H9 (cell line): ENCODE measurements around the gene EIF4H. TPM values are rescaled to one million over a fixed set of nuclear protein-coding genes. Genes with fewer than 3 reads are reported as not detected.

Experiments used
- DNase-seq: peaks from one replicate; pipeline ENCODE4 v3.0.0-alpha.2; 2017
- H2AFZ ChIP-seq: one replicate; pipeline ENCODE4 v1.6.1; 2013; ENCODE audit warnings: mild to moderate bottlenecking, low read length, control low read depth, moderate library complexity
- H2AK5ac ChIP-seq: 2 replicates; pipeline ENCODE4 v1.6.1; 2013; ENCODE audit warnings: low read length, control low read depth, mixed read lengths; ENCODE audit not compliant: insufficient read length
- H2BK120ac ChIP-seq: one replicate; pipeline ENCODE4 v1.6.1; 2013; ENCODE audit warnings: low read depth, mild to moderate bottlenecking, low read length, control low read depth, inconsistent platforms; ENCODE audit not compliant: poor library complexity, severe bottlenecking
- H2BK12ac ChIP-seq: 2 replicates; pipeline ENCODE4 v1.6.1; 2013; ENCODE audit warnings: low read length, control low read depth, mixed read lengths, low read depth; ENCODE audit not compliant: insufficient read length
- H2BK15ac ChIP-seq: 2 replicates; pipeline ENCODE4 v1.6.1; 2013; ENCODE audit warnings: low read depth, low read length, control low read depth
- H2BK20ac ChIP-seq: one replicate; pipeline ENCODE4 v1.6.1; 2013; ENCODE audit warnings: low read depth, mild to moderate bottlenecking, low read length, control low read depth, inconsistent platforms; ENCODE audit not compliant: poor library complexity, severe bottlenecking
- H2BK5ac ChIP-seq: 2 replicates; pipeline ENCODE4 v1.6.1; 2013; ENCODE audit warnings: low read length, control low read depth, mixed read lengths; ENCODE audit not compliant: insufficient read length
- H3K14ac ChIP-seq: 2 replicates; pipeline ENCODE4 v1.6.1; 2013; ENCODE audit warnings: low read length, control low read depth; ENCODE audit not compliant: insufficient read depth
- H3K18ac ChIP-seq: 2 replicates; pipeline ENCODE4 v1.6.1; 2013; ENCODE audit warnings: low read depth, mild to moderate bottlenecking, mixed read lengths, low read length, control low read depth; ENCODE audit not compliant: insufficient read length
- H3K23ac ChIP-seq: 2 replicates; pipeline ENCODE4 v1.6.1; 2013; ENCODE audit warnings: low read length, control low read depth, mixed read lengths, low read depth; ENCODE audit not compliant: insufficient read length
- H3K23me2 ChIP-seq: 2 replicates; pipeline ENCODE4 v1.6.1; 2013; ENCODE audit warnings: low read depth, mild to moderate bottlenecking, mixed read lengths, low read length, control low read depth; ENCODE audit not compliant: insufficient read length, poor library complexity, severe bottlenecking
- H3K27ac ChIP-seq: 2 replicates; pipeline ENCODE4 v1.5.1; 2013; ENCODE audit warnings: low read length, control low read depth, mixed read lengths, low read depth; ENCODE audit not compliant: insufficient read length
- H3K27me3 ChIP-seq: 2 replicates; pipeline ENCODE4 v1.6.1; 2013; ENCODE audit warnings: low read length, control low read depth, inconsistent platforms; ENCODE audit not compliant: insufficient read depth
- H3K4ac ChIP-seq: 2 replicates; pipeline ENCODE4 v1.6.1; 2013; ENCODE audit warnings: low read depth, mild to moderate bottlenecking, control low read depth, inconsistent platforms, low read length, moderate library complexity
- H3K4me1 ChIP-seq: 2 replicates; pipeline ENCODE4 v1.6.1; 2013; ENCODE audit warnings: low read length, control low read depth, inconsistent platforms; ENCODE audit not compliant: insufficient read depth
- H3K4me2 ChIP-seq: 2 replicates; pipeline ENCODE4 v1.6.1; 2013; ENCODE audit warnings: low read length, control low read depth, mixed read lengths; ENCODE audit not compliant: insufficient read length, insufficient read depth
- H3K56ac ChIP-seq: 2 replicates; pipeline ENCODE4 v1.6.1; 2013; ENCODE audit warnings: low read depth, mild to moderate bottlenecking, mixed read lengths, low read length, control low read depth; ENCODE audit not compliant: insufficient read length
- H3K79me1 ChIP-seq: 2 replicates; pipeline ENCODE4 v1.6.1; 2013; ENCODE audit warnings: low read depth, mild to moderate bottlenecking, moderate library complexity, low read length, control low read depth, inconsistent platforms; ENCODE audit not compliant: insufficient read depth, poor library complexity, severe bottlenecking
- H3K79me2 ChIP-seq: 2 replicates; pipeline ENCODE4 v1.6.1; 2013; ENCODE audit warnings: low read length, control low read depth, inconsistent platforms; ENCODE audit not compliant: insufficient read depth
- H3K9ac ChIP-seq: 2 replicates; pipeline ENCODE4 v1.6.1; 2013; ENCODE audit warnings: low read length, control low read depth, mixed read lengths; ENCODE audit not compliant: insufficient read length; ENCODE audit errors: extremely low read depth
- H3K9me3 ChIP-seq: one replicate; pipeline ENCODE4 v1.6.1; 2013; ENCODE audit warnings: low read depth, low read length, inconsistent platforms; ENCODE audit not compliant: control insufficient read depth
- H3T11ph ChIP-seq: one replicate; pipeline ENCODE4 v1.6.1; 2013; ENCODE audit warnings: mild to moderate bottlenecking, low read length, control low read depth, inconsistent platforms
- H4K20me1 ChIP-seq: one replicate; pipeline ENCODE4 v1.6.1; 2013; ENCODE audit not compliant: control insufficient read depth, insufficient read length, insufficient read depth
- H4K5ac ChIP-seq: 2 replicates; pipeline ENCODE4 v1.6.1; 2013; ENCODE audit warnings: low read depth, mild to moderate bottlenecking, mixed read lengths, low read length, control low read depth; ENCODE audit not compliant: insufficient read length
- H4K8ac ChIP-seq: replicated peaks from 2 replicates; pipeline ENCODE4 v1.6.1; 2013; ENCODE audit warnings: low read length, control low read depth, mixed read lengths, low read depth; ENCODE audit not compliant: insufficient read length
- H4K91ac ChIP-seq: 2 replicates; pipeline ENCODE4 v1.6.1; 2013; ENCODE audit warnings: low read depth, mild to moderate bottlenecking, moderate library complexity, mixed read lengths, low read length, control low read depth; ENCODE audit not compliant: insufficient read length
- H3K27ac Mint-ChIP-seq, 3 experiments: 2 replicates in 2 of 3; 3 replicates in 1 of 3; pipeline ENCODE4 v1.8.0; 2020 to 2021; ENCODE audit warnings: mixed read lengths in 3 of 3, mild to moderate bottlenecking in 1 of 3, moderate library complexity in 1 of 3
- H3K27me3 Mint-ChIP-seq: 2 replicates; pipeline ENCODE4 v1.8.0; 2021; ENCODE audit warnings: low read depth, mild to moderate bottlenecking, moderate library complexity, mixed read lengths
- H3K36me3 Mint-ChIP-seq, 3 experiments: 2 replicates in 2 of 3; 3 replicates in 1 of 3; pipeline ENCODE4 v1.8.0; 2020 to 2021; ENCODE audit warnings: low read depth in 3 of 3, mixed read lengths in 3 of 3; ENCODE audit not compliant: insufficient read depth in 1 of 3
- H3K4me1 Mint-ChIP-seq, 2 experiments: 2 replicates each; pipeline ENCODE4 v1.8.0; 2020; ENCODE audit warnings: mixed read lengths in 2 of 2
- H3K4me3 Mint-ChIP-seq, 2 experiments: 2 replicates in 1 of 2; 3 replicates in 1 of 2; pipeline ENCODE4 v1.8.0; 2020 to 2021; ENCODE audit warnings: mild to moderate bottlenecking in 2 of 2, mixed read lengths in 2 of 2, moderate library complexity in 1 of 2
- H3K9me3 Mint-ChIP-seq, 2 experiments: 2 replicates in 1 of 2; 3 replicates in 1 of 2; pipeline ENCODE4 v1.8.0; 2020; ENCODE audit warnings: mild to moderate bottlenecking in 2 of 2, mixed read lengths in 2 of 2, moderate library complexity in 1 of 2
- CTCF ChIP-seq: fragments of 200-600 bp; sonication (generic); conservative IDR thresholded peaks from 3 replicates; pipeline ENCODE4 v1.8.0; 2021; ENCODE audit warnings: antibody characterized with exemption, mild to moderate bottlenecking
- WGBS: extraction: QIAGEN DNeasy Blood & Tissue Kit; methylation state at CpG from one replicate; pipeline ENCODE4 v1.1.7; 2013; ENCODE audit warnings: missing lambda C conversion rate, low lambda C conversion rate, mixed read lengths; ENCODE audit not compliant: insufficient read length; ENCODE audit errors: extremely low coverage; 5-methylcytosine and 5-hydroxymethylcytosine counted together
- total RNA-seq: library from RNA; stranded (reverse); gene quantifications from 2 replicates; pipeline ENCODE4 v1.2.1, GENCODE V29; 2021

Gene EIF4H
- total RNA-seq, 1 experiment from 2014 or later: 363 TPM

- Histone ChIP-seq H4K8ac (no peak overlapping the region), H2BK20ac (no peak overlapping the region), H3K18ac (no peak overlapping the region), H2BK120ac (no peak overlapping the region), H3T11ph (no peak overlapping the region), H4K91ac (no peak overlapping the region), H4K20me1 (peaks cover 3% of the 10 kb centered on the region), H3K79me1 (no peaks in the 10 kb centered on the region), H3K9ac (no peak overlapping the region), H3K14ac (no peak overlapping the region), H2BK12ac (no peak overlapping the region), H3K27ac (no peak overlapping the region), H3K4me1 (no peaks in the 10 kb centered on the region), H2BK5ac (no peak overlapping the region), H2AK5ac (no peak overlapping the region), H3K79me2 (no peaks in the 10 kb centered on the region), H4K5ac (no peak overlapping the region), H3K27me3 (no peaks in the 10 kb centered on the region), H3K9me3 (no peaks in the 10 kb centered on the region), H3K23me2 (peaks cover 3% of the 10 kb centered on the region), H3K4ac (no peak overlapping the region), H3K56ac (no peak overlapping the region), H3K23ac (no peak overlapping the region), H3K4me2 (no peak overlapping the region), H2BK15ac (no peak overlapping the region), H2AFZ (no peak overlapping the region)
- H3K9me3 Mint-ChIP-seq: no peaks in the 10 kb centered on the region; a peak in 1 of 5 replicates
- H3K36me3 Mint-ChIP-seq: peaks cover 13 to 35% (median 30%) of the 10 kb centered on the region in 3 experiments
- H3K27ac Mint-ChIP-seq: no peak overlapping the region
- H3K27me3 Mint-ChIP-seq: peaks cover 1% of the 10 kb centered on the region
- H3K4me1 Mint-ChIP-seq: peaks cover 7 to 8% of the 10 kb centered on the region in 2 experiments; a peak in 1 of 4 replicates
- no peak overlapping the region for H3K4me3 Mint-ChIP-seq
- WGBS: no CpG with 5 or more reads among the region's 12 CpGs
- TF ChIP-seq CTCF: no peak
- DNase-seq: no peak
Measured at GRCh38 chr7:74225400-74225799, 51.2 kb downstream of the EIF4H start.
